Activated CD8-positive, alpha-beta memory T cell treated with anti-CD3 and anti-CD28 coated beads for 4 hours (primary cell): ENCODE measurements around the gene MRPL45.
A peak's percentile ranks its signal among the peaks of the same experiment; 100 is the strongest.
"Not testable (repeated sequence)": the region's sequence is repeated elsewhere in the genome, so short reads cannot be mapped to it uniquely, and the experiment has no call there.

Source experiments
- DNase-seq, 2 donors: peaks; one replicate each; pipeline ENCODE4 v3.0.0-alpha.2; 2020; ENCODE audit warnings: low read depth in 2 of 2

MRPL45 gene

GRCh38 chr17:38296834-38297517, at the start of gene MRPL45:
MRPL45 (plus strand) TSS chr17:38297168; CDS start chr17:38297184, 16 bp downstream.
- DNase-seq = peak; percentile 93 to 94

- not testable (repeated sequence) for DNase-seq
Observed at GRCh38 chr17:38253191-38253590, 43.8 kb upstream of the MRPL45 start.

- not testable (repeated sequence) for DNase-seq
Observed at GRCh38 chr17:38254357-38254756, 42.6 kb upstream of the MRPL45 start.

GRCh38 chr17:38257013-38257621, 39.9 kb upstream of the MRPL45 start:
- peak; percentile 71 to 82 for DNase-seq

GRCh38 chr17:38265974-38266506, 30.9 kb upstream of the MRPL45 start:
- not testable (repeated sequence) for DNase-seq

- not testable (repeated sequence) for DNase-seq
Observed at GRCh38 chr17:38266571-38266970, 30.4 kb upstream of the MRPL45 start.

- not testable (repeated sequence) for DNase-seq
Observed at GRCh38 chr17:38268138-38268537, 28.8 kb upstream of the MRPL45 start.

- DNase-seq = not testable (repeated sequence)
Observed at GRCh38 chr17:38269045-38269444, 27.9 kb upstream of the MRPL45 start.

- not testable (repeated sequence) for DNase-seq
Observed at GRCh38 chr17:38269552-38269951, 27.4 kb upstream of the MRPL45 start.

GRCh38 chr17:38285994-38286393, 11.0 kb upstream of the MRPL45 start:
- not testable (repeated sequence) for DNase-seq

GRCh38 chr17:38286501-38287091, 10.4 kb upstream of the MRPL45 start:
- DNase-seq = not testable (repeated sequence)

- not testable (repeated sequence) for DNase-seq
Observed at GRCh38 chr17:38288217-38288827, 8.6 kb upstream of the MRPL45 start.

GRCh38 chr17:38289760-38290159, 7.2 kb upstream of the MRPL45 start:
- not testable (repeated sequence) for DNase-seq

GRCh38 chr17:38295602-38296365, 1.2 kb upstream of the MRPL45 start:
- not testable (repeated sequence) for DNase-seq

GRCh38 chr17:38315497-38315896, 18.5 kb downstream of the MRPL45 start:
- no peak for DNase-seq

- DNase-seq = no peak
Observed at GRCh38 chr17:38317081-38317480, 20.1 kb downstream of the MRPL45 start.

- no peak for DNase-seq
Observed at GRCh38 chr17:38320482-38320881, 23.5 kb downstream of the MRPL45 start.

GRCh38 chr17:38322156-38322779, 25.3 kb downstream of the MRPL45 start:
- peak; percentile 47 to 48 for DNase-seq

GRCh38 chr17:38322897-38323296, 25.9 kb downstream of the MRPL45 start:
- no peak for DNase-seq

- DNase-seq = no peak
Observed at GRCh38 chr17:38324141-38324697, 27.3 kb downstream of the MRPL45 start.

GRCh38 chr17:38324772-38325171, 27.8 kb downstream of the MRPL45 start:
- no peak for DNase-seq
